Measurements from ENCODE around the gene RSRC1. TPM values are rescaled to one million over a fixed set of nuclear protein-coding genes. Genes with fewer than 3 reads are reported as not detected.

The RSRC1 gene, protein sequence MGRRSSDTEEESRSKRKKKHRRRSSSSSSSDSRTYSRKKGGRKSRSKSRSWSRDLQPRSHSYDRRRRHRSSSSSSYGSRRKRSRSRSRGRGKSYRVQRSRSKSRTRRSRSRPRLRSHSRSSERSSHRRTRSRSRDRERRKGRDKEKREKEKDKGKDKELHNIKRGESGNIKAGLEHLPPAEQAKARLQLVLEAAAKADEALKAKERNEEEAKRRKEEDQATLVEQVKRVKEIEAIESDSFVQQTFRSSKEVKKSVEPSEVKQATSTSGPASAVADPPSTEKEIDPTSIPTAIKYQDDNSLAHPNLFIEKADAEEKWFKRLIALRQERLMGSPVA
- total RNA-seq = 30.5 and 49.8 TPM in 2 replicates

GRCh38 chr3:158109804-158110657 is at the start of gene RSRC1:
Gene RSRC1, plus strand, starts transcription at chr3:158110089. Its CDS starts 12,016 bp downstream, at chr3:158122105.

DNA sequence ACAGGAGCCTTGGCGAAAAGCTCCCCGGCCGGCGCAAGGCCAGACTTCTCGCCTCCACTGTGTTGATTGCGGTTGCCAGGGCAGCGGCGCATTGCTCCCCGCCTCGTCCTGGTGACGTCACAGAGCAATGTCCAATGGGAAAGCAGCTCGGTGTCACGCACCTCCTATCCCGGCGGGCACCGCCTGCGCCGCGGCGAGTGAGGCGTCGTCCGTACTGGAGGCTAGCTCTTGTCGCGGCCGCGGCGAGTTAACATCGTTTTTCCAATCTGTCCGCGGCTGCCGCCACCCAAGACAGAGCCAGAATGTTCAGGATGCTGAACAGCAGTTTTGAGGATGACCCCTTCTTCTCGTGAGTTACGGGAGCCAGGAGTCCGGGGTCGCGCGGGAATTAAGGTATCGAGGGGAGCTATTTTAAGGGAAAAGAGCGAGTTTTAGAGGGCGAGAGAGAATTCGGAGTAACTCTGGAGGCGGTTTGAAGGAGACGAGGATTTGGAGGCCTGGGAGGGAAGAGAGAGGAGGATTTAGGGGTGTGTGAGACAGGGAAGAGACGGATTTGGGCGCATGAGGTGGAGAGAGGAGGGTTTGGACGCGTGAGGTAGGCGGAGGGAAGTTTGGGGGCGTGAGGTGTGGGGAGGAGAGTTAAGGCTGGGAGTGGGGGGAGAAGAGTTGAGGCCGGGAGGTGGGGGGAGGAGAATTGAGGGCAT is 461.3 kb downstream of the RSRC1 start, which contains the start of gene MLF1:
Gene MLF1, plus strand, starts transcription at position 196 of the 704 bp plus-strand sequence. Its CDS starts 107 bp downstream, at position 303.

Other genes with a start within 250 kb of the RSRC1 start
- gene SHOX2, start 3.7 kb upstream of the RSRC1 start, total RNA-seq = not detected in 2 replicates

All from epithelial cell of umbilical artery (primary cell).